ENCODE measurements around the gene ACTA1. TPM values are rescaled to one million over a fixed set of nuclear protein-coding genes. Genes with fewer than 3 reads are reported as not detected.
"Not testable (repeated sequence)": the region's sequence is repeated elsewhere in the genome, so short reads cannot be mapped to it uniquely, and the experiment has no call there.

ACTA1 gene
- total RNA-seq, 1 donor: not detected

GRCh38 chr1:229427572-229427971 is 6.3 kb downstream of the ACTA1 start:
- no peak overlapping the region for H3K4me3 ChIP-seq (ENCODE audit: low read depth, low read length)
- no peak for DNase-seq (ENCODE audit: low read depth)
- TF ChIP-seq, protein P1, sequence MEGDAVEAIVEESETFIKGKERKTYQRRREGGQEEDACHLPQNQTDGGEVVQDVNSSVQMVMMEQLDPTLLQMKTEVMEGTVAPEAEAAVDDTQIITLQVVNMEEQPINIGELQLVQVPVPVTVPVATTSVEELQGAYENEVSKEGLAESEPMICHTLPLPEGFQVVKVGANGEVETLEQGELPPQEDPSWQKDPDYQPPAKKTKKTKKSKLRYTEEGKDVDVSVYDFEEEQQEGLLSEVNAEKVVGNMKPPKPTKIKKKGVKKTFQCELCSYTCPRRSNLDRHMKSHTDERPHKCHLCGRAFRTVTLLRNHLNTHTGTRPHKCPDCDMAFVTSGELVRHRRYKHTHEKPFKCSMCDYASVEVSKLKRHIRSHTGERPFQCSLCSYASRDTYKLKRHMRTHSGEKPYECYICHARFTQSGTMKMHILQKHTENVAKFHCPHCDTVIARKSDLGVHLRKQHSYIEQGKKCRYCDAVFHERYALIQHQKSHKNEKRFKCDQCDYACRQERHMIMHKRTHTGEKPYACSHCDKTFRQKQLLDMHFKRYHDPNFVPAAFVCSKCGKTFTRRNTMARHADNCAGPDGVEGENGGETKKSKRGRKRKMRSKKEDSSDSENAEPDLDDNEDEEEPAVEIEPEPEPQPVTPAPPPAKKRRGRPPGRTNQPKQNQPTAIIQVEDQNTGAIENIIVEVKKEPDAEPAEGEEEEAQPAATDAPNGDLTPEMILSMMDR (IDR thresholded peaks at IDR 0.05; ENCODE audit: insufficient read depth, low read length): no peak

DNA sequence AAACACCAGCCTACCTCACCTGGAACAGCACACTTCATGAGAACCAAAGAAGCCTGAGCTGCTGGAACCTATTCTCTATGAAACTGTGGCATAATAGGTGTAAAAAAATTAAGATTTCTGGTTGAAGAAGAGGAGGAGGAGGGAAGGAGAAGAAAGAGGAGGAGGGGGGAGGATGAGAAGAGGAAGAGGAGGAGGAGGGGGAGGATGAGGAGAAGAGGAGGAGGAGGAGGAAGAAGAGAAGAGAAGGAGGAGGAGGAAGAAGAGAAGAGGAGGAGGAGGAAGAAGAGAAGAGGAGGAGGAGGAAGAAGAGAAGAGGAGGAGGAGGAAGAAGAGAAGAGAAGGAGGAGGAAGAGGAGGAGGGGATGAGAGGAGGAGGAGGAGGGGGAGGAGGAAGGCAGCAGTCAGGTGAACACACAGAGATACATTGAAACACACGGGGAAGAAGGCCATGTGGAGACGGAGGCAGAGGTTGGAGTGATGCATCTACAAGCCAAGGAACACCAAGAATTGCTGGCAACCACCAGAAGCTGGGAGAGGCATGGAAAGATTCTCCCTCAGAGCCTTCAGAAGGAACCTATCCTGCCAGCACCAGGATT is 8.2 kb downstream of the ACTA1 start:
- DNase-seq (ENCODE audit: low read depth): no peak
- TF ChIP-seq, protein P1 (IDR thresholded peaks at IDR 0.05; ENCODE audit: insufficient read depth, low read length): no peak
- no peak overlapping the region for H3K4me3 ChIP-seq (ENCODE audit: low read depth, low read length)

DNA sequence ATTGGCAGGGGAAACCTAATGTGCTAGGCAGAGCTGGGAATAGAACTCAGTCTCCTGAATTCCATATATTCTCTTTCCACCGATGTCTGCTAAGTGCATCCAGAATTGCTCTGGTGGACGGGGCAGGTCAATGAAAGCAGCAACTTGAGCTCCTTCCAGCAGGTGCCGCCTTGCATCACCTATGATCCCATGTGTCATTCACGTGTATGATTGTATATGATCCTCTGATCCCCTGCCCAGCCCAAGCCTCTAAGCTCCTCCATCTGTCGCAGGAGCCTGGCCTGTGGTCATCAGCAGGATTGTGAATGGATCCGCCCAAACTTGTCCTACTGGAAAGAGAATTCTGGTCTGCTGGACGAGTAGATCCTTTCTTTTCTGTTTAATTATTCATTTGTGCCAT is 13.1 kb downstream of the ACTA1 start:
- no peak overlapping the region for H3K4me3 ChIP-seq (ENCODE audit: low read depth, low read length)
- no peak for DNase-seq (ENCODE audit: low read depth)
- TF ChIP-seq, protein P1 (IDR thresholded peaks at IDR 0.05; ENCODE audit: insufficient read depth, low read length): no peak

- no peak overlapping the region for H3K4me3 ChIP-seq (ENCODE audit: low read depth, low read length)
- TF ChIP-seq, protein P1 (IDR thresholded peaks at IDR 0.05; ENCODE audit: insufficient read depth, low read length): no peak
- no peak for DNase-seq (ENCODE audit: low read depth)
These were observed 13.7 kb downstream of the ACTA1 start for GRCh38 chr1:229420224-229420623.

- not testable (repeated sequence) for H3K4me3 ChIP-seq (ENCODE audit: low read depth, low read length)
These were observed 15.3 kb downstream of the ACTA1 start for GRCh38 chr1:229418586-229418985.

DNA sequence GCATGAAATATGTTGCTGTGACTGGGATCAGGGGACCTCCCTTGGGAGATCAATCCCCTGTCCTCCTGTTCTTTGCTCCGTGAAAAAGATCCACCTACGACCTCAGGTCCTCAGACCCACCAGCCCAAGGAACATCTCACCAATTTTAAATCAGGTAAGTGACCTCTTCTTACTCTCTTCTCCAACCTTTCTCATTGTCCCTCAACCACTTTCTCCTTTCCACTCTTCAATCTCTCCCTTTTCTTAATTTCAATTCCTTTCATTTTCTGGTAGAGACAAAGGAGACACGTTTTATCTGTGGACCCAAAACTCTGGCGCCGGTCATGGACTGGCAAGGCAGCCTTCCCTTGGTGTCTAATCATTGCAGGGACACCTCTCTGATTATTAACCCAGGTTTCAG is 21.1 kb downstream of the ACTA1 start:
- H3K4me3 ChIP-seq (ENCODE audit: low read depth, low read length); DNase-seq (ENCODE audit: low read depth): not testable (repeated sequence)

More at GRCh38 chr1:229418586-229418985, 15.3 kb downstream of the ACTA1 start:
- not testable (repeated sequence) for DNase-seq (ENCODE audit: low read depth)

- no peak for DNase-seq (ENCODE audit: low read depth)
- TF ChIP-seq, protein P1 (IDR thresholded peaks at IDR 0.05; ENCODE audit: insufficient read depth, low read length): no peak
- H3K4me3 ChIP-seq (ENCODE audit: low read depth, low read length): no peak overlapping the region
These were observed 21.8 kb downstream of the ACTA1 start for GRCh38 chr1:229412056-229412455.

DNA sequence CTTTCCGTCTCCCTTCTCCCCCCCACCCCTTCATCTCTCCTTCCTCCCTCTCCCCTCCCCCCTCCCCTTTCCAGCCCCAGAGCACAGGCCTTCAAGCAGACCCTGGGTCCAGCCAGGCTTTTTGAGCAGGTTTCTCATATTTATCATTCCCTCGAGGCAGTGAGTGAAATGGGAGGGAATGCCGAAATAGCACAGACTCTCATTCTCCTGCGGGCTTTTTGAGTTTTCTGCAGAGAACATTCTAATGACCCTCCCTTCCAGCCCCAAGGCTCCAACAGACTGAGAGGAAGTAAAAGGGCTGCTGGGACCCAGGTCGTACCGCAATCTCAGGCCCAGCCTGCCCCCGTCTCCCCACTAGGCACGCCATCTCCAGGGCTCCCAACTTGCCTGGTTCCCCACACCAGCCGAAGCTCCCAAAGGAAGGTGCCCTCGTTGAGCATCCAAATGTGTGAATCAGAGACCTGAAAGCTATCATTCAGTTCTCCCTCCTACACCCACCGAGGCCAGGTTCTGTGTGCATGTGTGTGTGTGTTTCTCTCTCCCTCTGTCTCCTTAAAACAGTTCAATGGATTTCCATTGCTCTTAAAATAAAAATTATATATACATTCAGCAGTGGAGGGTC is 22.3 kb downstream of the ACTA1 start:
- TF ChIP-seq, protein P1 (IDR thresholded peaks at IDR 0.05; ENCODE audit: insufficient read depth, low read length): no peak
- H3K4me3 ChIP-seq (ENCODE audit: low read depth, low read length): no peak overlapping the region
- DNase-seq (ENCODE audit: low read depth): no peak

All from fibroblast of the aortic adventitia (primary cell).